Measurements from ENCODE around the gene SLC12A7.

DNA sequence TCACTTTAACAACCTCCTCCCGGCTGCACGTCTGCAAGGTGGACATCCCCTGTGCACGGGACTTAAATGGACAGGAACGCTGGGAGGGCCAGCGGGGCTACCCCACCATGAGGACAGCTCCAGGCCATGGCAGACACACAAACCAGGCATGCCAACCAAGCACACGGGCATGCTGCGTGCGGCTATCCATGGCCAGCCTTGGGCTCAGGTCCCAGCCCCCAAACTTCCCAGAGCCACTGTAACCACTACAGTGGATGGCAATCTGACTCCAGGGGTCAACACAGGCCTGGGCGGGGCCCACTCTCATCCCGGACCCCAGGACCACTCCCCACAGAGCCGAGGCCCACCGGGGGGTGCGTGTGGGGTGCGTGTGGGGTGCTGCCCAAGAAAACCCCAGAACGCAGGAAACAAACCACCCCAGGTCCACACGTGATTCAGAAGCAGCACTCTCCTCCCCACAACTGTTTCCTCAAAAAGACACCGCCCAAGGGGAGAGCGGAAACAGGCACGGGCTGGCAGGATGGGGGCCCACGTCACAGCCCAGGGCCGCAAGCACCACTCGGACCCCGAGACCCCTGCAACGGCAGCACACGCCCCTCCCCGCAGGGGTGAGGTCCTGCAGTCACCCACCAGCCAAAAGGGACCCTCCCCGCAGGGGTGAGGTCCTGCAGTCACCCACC, 7.4 kb downstream of the SLC12A7 start:
- TF ChIP-seq SP2 (IDR thresholded peaks at IDR 0.05; ENCODE audit: extremely low read depth, low read depth, low read length, poor library complexity, severe bottlenecking) (no peak), CTCF (IDR thresholded peaks at IDR 0.05 in 2 of 3, conservative IDR thresholded peaks at IDR 0.05 in 1 of 3; ENCODE audit: insufficient read depth in 2 of 3, low read depth in 1 of 3, low read length in 3 of 3) (no peak), KLF6 (CRISPR knock-in tag; IDR thresholded peaks at IDR 0.05; ENCODE audit: borderline replicate concordance) (no peak), ZBTB40 (IDR thresholded peaks at IDR 0.05) (no peak), ZBTB40 (CRISPR knock-in tag; IDR thresholded peaks at IDR 0.05) (no peak), BRF1 (IDR thresholded peaks at IDR 0.05; ENCODE audit: borderline replicate concordance, extremely low read depth, insufficient read length) (no peak), MYNN (IDR thresholded peaks at IDR 0.05) (no peak), MYNN (CRISPR knock-in tag; IDR thresholded peaks at IDR 0.05) (no peak), ZNF274 (IDR thresholded peaks at IDR 0.05; ENCODE audit: borderline replicate concordance, low read depth, low read length) (no peak), TCF7L2 (IDR thresholded peaks at IDR 0.05; ENCODE audit: low read depth, low read length) (no peak), SRF (CRISPR knock-in tag; IDR thresholded peaks at IDR 0.05) (no peak), DPF2 (IDR thresholded peaks at IDR 0.05) (no peak)
- TF ChIP-seq, protein P1, sequence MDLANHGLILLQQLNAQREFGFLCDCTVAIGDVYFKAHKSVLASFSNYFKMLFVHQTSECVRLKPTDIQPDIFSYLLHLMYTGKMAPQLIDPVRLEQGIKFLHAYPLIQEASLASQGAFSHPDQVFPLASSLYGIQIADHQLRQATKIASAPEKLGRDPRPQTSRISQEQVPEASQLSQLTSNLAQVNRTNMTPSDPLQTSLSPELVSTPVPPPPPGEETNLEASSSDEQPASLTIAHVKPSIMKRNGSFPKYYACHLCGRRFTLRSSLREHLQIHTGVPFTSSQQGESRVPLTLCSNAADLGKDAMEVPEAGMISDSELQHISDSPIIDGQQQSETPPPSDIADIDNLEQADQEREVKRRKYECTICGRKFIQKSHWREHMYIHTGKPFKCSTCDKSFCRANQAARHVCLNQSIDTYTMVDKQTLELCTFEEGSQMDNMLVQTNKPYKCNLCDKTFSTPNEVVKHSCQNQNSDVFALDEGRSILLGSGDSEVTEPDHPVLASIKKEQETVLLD (IDR thresholded peaks at IDR 0.05), result no peak

Measured in K562 (cell line).